HTERT RPE-1 (cell line): Measurements from ENCODE around the gene MTHFD1L.
"Not testable (repeated sequence)": the region's sequence is repeated elsewhere in the genome, so short reads cannot be mapped to it uniquely, and the experiment has no call there.

Experiments used
- in situ Hi-C: fragments of 300-500 bp; cut with MboI; formaldehyde crosslinking; loops from 4 replicates; pipeline ENCODE4 v1.14.3; 2020; ENCODE audit warnings: low sequenced_read_pairs

MTHFD1L gene

DNA sequence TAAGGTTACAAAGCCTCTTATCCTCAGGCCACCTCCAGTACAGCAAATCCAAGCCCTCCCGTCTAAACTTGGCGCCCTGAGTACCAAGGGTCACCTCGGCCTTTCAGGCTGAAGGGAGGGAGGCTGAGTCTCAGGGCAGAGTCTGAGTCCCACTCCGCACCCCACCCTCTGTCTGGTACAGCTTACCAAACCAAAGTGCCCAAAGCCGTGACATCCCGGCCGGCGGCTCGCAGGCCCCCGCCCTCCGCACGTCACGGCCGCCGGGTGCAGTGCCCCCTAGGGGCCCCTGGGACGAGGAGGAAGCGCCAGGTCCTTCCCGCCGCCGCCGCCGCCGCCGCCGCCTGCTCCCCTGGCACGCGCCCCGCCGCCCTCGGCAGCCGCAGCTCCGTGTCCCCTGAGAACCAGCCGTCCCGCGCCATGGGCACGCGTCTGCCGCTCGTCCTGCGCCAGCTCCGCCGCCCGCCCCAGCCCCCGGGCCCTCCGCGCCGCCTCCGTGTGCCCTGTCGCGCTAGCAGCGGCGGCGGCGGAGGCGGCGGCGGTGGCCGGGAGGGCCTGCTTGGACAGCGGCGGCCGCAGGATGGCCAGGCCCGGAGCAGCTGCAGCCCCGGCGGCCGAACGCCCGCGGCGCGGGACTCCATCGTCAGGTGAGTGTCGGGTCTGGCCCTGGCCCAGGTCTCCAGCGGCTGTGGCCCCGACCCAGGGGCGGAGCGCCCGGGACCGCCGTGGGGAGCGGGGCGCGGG, at the start of gene MTHFD1L:
Gene MTHFD1L, plus strand, starts transcription at position 297 of the 741 bp plus-strand sequence. Its CDS starts 121 bp downstream, at position 418.
- in situ Hi-C loops, result no loop called here

DNA sequence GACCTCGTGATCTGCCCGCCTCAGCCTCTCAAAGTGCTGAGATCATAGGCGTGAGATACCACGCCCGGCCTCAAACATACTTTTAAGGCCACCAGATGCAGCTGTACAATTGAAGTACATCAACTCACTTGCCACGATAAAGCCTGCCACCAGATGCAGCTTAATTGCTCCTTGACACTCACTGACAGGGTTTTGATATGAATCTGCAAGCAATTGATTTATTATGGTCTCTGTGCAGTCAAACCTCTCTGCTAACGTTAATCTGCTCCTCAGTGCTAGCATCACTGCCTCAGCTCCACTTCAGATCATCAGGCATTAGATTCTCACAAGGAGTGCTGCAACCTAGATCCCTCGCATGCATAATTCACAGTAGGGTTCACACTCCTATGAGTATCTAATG, 48.9 kb upstream of the MTHFD1L start:
- in situ Hi-C loops, result not testable (repeated sequence)

DNA sequence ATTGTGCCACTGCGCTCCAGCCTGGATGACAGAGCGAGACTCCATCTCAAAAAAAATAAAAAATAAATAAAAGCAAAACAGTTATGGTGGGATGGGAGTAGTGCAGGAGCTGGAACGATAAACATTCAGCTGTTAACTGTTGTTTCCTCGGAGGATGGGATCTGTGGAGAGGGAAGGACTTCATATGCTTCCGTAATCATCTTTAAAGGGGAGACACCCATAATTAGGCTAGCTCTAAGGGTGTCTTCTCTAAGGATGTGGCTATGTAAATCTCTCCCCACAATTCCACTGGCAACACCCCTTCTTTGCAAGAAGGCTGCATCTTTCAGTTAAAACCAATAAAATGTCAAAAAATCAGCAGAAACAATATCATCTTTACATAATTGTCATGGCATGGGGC, 42.6 kb upstream of the MTHFD1L start:
- in situ Hi-C loops, result no loop called here

DNA sequence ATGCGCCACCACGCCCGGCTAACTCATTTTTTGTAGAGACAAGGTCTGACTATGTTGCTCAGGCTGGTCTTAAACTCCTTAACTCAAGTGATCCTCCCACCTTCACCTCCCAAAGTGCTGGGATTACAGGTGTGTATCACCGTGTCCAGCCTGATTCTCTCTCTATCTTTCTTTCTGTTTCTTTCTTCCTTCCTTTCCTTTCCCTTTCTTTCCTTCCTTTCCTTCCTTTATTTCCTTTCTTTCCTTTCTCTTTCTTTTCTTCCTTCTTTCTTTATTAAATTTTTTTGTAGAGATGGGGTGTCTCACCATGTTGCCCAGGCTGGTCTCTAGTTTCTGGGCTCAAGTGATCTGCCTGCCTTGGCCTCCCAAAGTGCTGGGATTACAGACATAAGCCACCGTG, 38.7 kb upstream of the MTHFD1L start:
- in situ Hi-C loops, result no loop called here

DNA sequence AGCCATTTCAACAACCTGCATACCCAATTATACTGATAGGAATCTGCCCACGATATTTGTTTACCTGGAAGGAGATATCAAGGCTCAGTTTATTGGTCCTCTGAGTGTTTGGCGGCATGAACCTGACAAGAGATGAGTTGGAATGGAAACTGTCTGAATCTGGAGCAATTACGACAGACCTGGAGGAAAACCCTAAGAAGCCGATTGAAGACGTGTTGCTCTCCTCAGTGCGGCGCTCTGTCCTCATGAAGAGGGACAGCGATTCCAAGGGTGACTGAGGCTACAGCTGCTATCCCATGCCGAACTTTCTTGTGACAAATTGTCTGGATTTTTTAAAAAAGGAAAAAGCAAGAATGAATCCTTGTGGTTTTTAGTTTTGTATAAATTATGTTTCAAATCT, 37.4 kb upstream of the MTHFD1L start:
- in situ Hi-C loops, result not testable (repeated sequence)

DNA sequence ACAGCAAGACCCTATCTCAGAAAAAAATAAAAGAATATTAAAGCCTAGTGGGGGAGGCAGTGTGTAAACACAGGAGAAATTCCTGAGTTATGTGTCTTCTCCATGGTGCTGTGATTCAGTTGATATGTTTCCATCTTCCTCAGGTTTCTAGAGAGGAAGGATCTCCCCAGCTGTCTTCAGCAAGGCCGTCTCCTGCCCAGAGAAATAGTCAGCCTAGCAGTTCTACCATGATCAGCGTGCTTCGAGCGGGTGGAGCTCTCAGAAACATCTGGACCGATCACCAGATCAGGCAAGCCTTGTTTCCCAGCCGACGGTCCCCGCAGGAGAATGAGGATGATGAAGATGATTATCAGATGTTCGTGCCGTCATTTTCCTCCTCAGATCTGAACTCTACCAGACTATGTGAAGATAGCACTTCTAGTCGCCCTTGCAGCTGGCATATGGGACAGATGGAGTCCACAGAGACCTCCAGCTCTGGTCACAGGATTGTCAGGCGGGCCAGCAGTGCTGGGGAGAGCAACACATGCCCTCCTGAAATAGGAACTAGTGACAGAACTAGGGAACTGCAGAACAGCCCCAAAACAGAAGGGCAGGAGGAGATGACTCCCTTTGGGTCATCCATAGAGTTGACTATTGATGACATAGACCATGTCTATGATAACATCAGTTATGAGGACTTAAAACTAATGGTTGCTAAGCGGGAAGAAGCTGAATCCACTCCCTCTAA, 34.9 kb upstream of the MTHFD1L start:
- in situ Hi-C loops, result no loop called here

DNA sequence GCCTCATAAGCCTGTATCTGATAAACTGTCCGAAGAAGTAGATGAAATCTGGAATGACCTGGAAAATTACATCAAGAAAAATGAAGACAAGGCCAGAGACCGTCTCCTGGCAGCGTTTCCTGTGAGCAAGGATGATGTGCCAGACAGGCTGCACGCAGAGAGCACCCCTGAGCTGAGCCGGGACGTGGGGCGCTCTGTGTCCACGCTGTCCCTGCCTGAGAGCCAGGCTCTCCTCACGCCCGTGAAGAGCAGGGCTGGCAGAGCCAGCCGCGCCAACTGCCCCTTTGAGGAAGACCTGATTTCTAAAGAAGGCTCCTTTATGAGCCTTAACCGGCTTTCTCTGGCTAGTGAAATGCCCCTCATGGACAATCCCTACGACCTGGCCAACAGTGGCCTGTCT, 33.9 kb upstream of the MTHFD1L start:
- in situ Hi-C loops, result no loop called here

DNA sequence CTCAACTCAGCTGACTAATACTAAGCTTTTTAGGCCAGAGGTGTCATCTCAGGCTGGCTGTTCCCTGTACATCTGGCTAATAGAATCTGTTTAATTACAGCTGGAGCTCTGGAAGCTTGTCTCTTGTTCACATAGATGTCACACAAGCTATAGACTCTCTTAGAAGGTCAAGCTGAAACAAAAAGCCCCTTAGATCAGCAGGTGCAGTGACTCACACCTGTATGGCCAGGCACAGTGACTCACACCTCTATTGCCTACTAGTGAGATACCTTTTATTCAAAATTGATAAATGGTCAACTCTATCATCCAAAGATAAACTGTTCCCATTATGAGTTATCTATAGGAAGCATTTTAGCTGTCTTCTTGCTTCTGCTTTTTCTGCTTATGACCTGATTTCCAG, 29.9 kb upstream of the MTHFD1L start:
- in situ Hi-C loops, result no loop called here

DNA sequence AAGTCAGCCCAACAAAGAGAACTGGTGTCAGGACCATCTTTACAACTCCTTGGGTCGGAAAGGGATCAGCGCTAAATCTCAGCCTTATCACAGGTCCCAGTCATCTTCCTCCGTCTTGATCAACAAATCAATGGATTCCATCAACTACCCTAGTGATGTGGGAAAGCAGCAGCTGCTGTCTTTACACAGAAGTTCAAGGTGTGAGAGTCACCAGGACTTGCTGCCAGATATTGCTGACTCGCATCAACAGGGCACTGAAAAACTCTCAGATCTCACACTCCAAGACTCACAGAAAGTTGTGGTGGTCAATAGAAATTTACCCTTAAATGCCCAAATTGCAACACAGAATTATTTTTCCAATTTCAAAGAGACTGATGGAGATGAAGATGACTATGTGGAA, 25.3 kb upstream of the MTHFD1L start:
- in situ Hi-C loops, result no loop called here

DNA sequence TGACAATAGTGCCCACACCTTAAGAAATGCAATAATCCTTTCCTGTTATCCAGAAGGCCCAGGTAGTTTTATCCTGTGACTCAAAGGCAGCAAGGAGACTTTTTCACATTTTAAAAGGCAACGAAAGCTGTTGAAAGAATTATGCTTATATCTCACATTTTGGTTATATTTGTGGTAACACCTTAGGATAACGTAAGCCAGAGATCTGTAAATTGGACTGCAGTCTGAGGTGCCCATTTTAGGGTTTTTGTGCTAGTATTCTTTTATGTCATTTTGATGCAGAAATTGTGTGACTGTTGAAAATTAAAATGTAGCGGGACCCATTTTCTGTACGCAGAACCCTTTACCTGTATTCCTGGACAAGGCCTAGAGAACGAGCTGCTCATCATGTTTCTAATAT, 24.3 kb upstream of the MTHFD1L start:
- in situ Hi-C loops, result no loop called here

DNA sequence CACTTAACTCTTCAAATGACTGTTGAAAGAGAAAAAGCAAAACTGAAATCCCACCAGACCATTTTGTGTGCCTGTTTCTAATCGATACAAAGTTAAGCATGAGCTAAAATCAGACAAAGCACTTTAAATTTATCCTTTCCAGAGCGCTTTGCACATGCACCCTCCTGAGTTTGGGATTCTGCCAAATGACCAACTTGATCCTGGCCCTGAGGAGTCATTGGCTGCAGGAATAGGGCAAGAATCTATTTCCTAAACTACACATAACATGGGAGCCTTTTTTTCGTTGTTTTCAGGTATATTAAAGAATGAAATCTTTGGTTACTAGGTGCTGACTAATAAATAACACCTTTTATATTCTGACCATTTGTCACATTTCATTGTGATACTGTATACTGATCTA, 23.8 kb upstream of the MTHFD1L start:
- in situ Hi-C loops, result no loop called here

DNA sequence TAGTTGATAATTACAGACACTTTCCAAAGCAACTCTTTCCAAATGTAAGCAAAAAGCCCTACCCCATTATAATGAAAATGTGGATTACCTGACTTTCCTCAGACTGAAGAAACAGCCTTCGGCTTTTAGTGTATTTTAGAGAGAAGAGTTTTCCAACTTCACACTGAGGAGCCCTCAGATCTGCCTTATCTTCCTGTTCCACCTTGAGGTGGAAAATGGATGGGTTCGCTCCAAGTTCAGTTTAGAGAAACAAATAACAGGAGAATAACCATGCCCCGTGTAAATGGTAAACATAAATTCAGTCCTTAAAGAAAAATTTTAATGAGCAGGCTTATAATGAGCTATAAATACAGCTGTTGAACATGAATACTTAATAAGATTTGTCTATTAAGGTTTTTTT, 21.1 kb upstream of the MTHFD1L start:
- in situ Hi-C loops, result no loop called here

DNA sequence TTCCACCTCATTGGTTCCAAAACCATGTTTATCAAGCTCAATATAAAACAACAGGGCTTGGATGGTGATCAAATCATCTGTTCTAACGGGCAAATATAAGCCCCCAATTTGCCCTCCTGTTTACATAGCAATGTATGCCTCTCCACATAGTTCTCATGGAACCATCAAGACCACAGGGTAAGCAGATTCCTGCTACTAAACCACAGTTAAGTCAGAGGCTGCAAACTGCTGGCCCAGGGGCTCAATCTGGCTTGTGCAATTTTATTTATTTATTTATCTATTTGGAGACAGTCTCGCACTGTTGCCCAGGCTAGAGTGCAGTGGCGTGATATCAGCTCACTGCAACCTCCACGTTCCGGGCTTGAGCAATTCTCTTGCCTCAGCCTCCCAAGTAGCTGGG, 18.9 kb upstream of the MTHFD1L start:
- in situ Hi-C loops, result no loop called here

DNA sequence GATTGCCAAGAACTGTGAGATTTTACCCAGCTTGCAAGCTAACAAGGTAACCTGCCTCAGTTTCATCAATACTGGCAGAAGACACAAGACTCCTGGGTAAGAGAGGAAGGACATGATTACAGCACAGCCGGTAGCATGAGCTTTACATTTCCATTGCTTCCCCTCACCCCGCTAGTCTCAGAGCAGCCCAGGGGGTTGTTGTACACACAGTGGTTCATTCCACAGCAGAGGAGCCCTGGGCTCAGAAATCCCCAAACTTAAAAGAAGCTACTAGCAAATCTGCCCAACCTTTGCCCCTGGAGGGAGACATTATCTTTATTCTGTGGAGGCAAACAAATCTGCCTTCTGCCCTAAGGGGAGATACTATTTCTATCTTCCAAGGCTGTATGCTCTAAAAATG, 17.1 kb upstream of the MTHFD1L start:
- in situ Hi-C loops, result no loop called here

DNA sequence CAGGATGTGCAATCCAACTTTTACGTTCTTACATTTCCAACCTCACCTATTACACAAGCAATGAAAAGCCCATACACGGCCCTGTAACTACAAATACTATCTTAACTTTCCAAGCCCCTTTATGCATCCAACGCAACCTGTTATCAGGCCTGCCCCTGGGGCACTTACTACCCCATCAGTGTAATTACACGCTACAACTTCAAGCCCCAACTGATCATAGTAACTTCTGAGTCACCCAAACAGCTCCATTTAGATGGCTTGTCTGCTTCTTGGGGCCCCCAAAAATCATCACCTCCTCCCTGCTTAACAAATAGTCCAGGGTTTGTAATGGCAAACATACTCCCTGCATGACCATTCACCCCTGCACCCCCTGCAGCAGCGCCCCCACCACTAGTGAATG, 11.1 kb upstream of the MTHFD1L start:
- in situ Hi-C loops, result not testable (repeated sequence)

DNA sequence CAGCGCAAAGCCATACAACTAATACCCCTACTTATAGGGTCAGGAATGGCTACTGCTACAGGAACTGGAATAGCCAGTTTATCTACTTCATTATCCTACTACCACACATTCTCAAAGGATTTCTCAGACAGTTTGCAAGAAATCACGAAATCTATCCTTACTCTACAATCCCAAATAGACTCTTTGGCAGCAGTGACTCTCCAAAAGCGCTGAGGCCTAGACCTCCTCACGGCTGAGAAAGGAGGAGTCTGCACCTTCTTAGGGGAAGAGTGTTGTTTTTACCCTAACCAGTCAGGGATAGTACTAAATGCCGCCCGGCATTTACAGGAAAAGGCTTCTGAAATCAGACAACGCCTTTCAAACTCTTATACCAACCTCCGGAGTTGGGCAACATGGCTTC, 10.3 kb upstream of the MTHFD1L start:
- in situ Hi-C loops, result not testable (repeated sequence)

DNA sequence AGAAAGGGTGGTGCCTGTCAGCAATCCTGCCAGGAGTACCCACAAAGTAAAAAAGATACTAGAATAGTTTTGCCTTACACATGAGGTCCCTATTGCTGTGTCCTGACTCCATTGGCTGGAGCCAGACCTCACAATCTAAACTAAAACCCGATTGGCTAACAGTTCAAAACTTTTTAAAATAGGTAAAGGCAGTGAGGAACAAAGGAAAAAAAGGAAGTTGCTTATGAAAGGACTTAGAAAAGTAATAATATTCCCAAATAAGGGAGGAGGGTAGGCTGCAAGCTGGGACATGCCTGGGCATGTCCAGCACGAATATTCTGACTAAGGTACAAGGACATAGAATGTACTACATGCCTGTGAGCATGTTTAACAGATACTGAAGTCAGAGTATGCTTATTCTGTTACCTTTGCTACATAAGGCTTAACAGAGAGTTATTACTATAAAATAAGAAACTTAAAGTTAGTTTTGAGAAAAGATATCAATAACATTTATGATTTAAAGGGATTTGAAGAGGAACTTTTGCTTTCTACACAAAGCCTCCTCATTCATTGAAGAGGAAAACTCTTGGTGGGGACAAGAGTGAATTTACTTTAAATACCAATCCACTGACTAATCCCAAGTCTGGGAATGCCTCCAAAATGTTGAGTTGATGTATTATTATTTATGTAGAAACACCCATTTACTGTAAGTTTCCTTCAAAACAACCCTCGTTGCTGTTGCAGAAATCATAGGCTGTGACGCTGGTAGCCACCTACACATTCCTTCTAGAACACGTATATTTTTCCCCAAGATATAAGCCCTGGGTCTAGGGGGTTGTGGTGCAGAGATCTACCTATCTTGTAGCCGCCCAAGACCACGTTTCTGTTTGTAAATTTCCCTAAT, 8.2 kb upstream of the MTHFD1L start:
- in situ Hi-C loops, result no loop called here

DNA sequence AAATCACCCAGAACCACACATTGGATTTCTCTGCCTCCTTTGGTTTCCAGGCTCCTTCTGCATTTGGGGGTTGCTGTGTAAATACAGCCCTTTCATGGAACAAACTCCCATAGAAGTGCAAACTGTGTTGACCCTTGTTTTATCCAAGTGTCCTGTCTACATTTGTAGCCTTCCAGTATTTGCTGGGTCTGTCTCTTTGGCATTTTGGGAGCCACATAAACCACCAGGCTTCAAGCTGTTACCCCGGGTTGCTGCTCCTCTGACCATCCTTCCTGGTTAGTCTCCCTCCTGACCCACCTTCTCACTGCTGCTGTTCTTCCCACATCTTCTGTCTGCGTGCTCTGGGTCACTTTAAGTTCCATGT, 7.6 kb upstream of the MTHFD1L start:
- in situ Hi-C loops, result no loop called here

DNA sequence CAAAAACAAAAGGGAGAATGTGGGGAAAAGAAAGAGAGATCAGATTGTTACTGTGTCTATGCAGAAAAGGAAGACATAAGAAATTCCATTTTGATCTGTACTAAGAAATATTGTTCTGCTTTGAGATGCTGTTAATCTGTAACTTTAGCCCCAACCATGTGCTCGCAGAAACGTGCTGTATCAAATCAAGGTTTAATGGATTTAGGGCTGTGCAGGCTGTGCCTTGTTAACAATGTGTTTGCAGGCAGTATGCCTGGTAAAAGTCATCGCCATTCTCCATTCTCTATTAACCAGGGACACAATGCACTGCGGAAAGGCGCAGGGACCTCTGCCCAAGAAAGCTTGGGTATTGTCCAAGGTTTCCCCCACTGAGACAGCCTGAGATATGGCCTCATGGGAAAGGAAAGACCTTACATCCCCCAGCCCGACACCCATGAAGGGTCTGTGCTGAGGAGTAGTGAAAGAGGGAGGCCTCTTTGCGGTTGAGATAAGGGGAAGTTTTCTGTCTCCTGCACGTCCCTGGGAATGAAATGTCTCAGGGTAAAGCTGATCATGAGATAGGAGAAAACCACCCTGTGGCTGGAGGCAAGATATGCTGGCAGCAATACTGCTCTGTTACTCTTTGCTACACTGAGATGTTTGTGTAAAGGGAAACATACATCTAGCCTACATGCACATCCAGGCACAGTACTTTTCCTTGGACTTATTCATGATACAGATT, 3.9 kb upstream of the MTHFD1L start:
- in situ Hi-C loops, result not testable (repeated sequence)

DNA sequence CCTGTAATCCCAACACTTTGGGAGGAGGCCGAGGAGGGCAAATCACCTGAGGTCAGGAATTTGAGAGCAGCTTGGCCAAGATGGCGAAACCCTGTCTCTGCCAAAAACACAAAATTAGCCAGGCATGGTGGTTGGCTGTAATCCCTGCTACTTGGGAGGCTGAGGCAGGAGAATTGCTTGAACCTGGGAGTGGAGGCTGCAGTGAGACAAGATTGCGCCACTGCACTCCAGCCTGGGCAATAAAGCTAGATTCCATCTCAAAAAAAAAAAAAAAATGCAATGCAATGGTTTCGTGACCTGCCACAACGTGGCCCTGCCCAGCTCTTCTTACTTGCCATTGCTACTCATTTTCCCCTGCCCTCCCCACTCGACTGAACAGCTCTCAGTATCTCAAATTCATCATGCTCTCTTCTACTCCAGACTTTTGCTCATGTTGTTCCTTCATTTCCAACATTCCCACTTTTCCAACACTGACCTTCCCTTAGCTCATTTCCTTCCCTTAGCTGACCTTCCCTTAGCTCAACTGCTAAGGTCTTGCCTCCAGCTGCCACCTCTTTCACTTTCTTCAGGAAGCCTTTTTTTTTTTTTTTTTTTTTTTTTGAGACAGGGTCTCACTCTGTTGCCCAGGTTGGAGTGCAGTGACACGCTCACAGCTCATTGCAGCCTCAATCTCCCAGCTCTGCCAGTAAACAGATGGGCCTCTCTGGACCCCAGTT, 2.1 kb upstream of the MTHFD1L start:
- in situ Hi-C loops, result no loop called here
